K562 (cell line): ENCODE data around the gene GART. TPM values are rescaled to one million over a fixed set of nuclear protein-coding genes. Genes with fewer than 3 reads are reported as not detected.

Experiments used
- ADNP ChIP-seq: fragments of 200-800 bp; sonication (Bioruptor generic); IDR thresholded peaks from 2 replicates; pipeline ENCODE4 v1.6.1; 2016; ENCODE audit warnings: missing genetic modification characterization, missing compliant biosample characterization
- CBFA2T3 ChIP-seq: fragments of 450-650 bp; IDR thresholded peaks from 2 replicates; pipeline ENCODE4 v1.6.1; 2017
- CEBPB ChIP-seq: fragments of 450-650 bp; IDR thresholded peaks from 2 replicates; pipeline ENCODE4 v1.6.1; 2016; ENCODE audit warnings: missing genetic modification characterization, missing compliant biosample characterization
- CHD1 ChIP-seq: fragments of 200-600 bp; sonication (generic); IDR thresholded peaks from one replicate; pipeline ENCODE4 v1.6.1; 2012; ENCODE audit warnings: mild to moderate bottlenecking, moderate library complexity, low read length, inconsistent platforms
- CHD7 ChIP-seq: fragments of 200-600 bp; sonication (generic); IDR thresholded peaks from one replicate; pipeline ENCODE4 v1.6.1; 2012; ENCODE audit warnings: mild to moderate bottlenecking, low read depth, low read length, inconsistent platforms
- HNRNPLL ChIP-seq: fragments of 200-400 bp; formaldehyde crosslinking; IDR thresholded peaks from 2 replicates; pipeline ENCODE4 v1.6.1; 2017; ENCODE audit warnings: low read length, low read depth, mild to moderate bottlenecking; ENCODE audit not compliant: poor library complexity, severe bottlenecking
- ZFP1 ChIP-seq: fragments of 450-650 bp; formaldehyde crosslinking; IDR thresholded peaks from 2 replicates; pipeline ENCODE4 v1.4.0; 2020; ENCODE audit warnings: mild to moderate bottlenecking, mixed read lengths
- ZNF197 ChIP-seq: fragments of 200-800 bp; sonication (Bioruptor generic); IDR thresholded peaks from 2 replicates; pipeline ENCODE4 v1.6.1; 2016; ENCODE audit warnings: low read depth, missing genetic modification characterization, missing compliant biosample characterization
- ZNF398 ChIP-seq: fragments of 250-450 bp; sonication (Bioruptor Pico); IDR thresholded peaks from 2 replicates; pipeline ENCODE4 v1.8.0; 2021; ENCODE audit warnings: moderate library complexity, mild to moderate bottlenecking, inconsistent platforms
- ZNF75A ChIP-seq: fragments of 450-650 bp; formaldehyde crosslinking; IDR thresholded peaks from 2 replicates; pipeline ENCODE4 v1.4.0; 2020; ENCODE audit warnings: mild to moderate bottlenecking
- polyA plus RNA-seq, 8 experiments: library from polyadenylated mRNA; depleted of rRNA in 4 of 8; stranded (reverse) in 5 of 8; unstranded in 3 of 8; fragments of >200 nt; fragmentation: Nextera tagmentation in 2 of 8; fragmentation: Illumina TruSeq in 1 of 8; extraction: Ambion mirVana in 2 of 8; extraction: Trizol in 1 of 8; gene quantifications; 2 replicates each; pipeline versions ENCODE4 v1.2.1 to v1.2.3, GENCODE V29; 2011 to 2014; ENCODE audit warnings: inconsistent platforms in 1 of 8, missing spikeins in 1 of 8
- total RNA-seq, 7 experiments: library from RNA; depleted of rRNA in 6 of 7; stranded (reverse); fragments of >200 nt in 6 of 7; fragmentation: Illumina TruSeq in 2 of 7; extraction: Trizol in 2 of 7; gene quantifications; 2 replicates each; pipeline versions ENCODE4 v1.2.1 to v1.2.3, GENCODE V29; 2011 to 2021; ENCODE audit warnings: low replicate concordance in 1 of 7
- TF ChIP-seq, protein P1 (sequence below): sonication (generic); formaldehyde crosslinking; IDR thresholded peaks from 2 replicates; pipeline ENCODE4 v1.8.0; 2022; ENCODE audit warnings: missing genetic modification reagents, mild to moderate bottlenecking, borderline replicate concordance

The GART gene
- total and polyA plus RNA-seq, 9 of the 15 experiments (the other 6 are each of a cell fraction or from before 2014, with no cell fraction given) = 141 to 429 (median 349) TPM

- TF ChIP-seq CHD7 = no peak
- no peak for TF ChIP-seq ZNF398 (CRISPR knock-in tag)
- no peak for TF ChIP-seq ZFP1
- peak; percentile 79 for TF ChIP-seq CHD1
- TF ChIP-seq HNRNPLL = no peak
- TF ChIP-seq CBFA2T3 = no peak
- TF ChIP-seq ZNF75A (CRISPR knock-in tag) = no peak
- TF ChIP-seq CEBPB (tag) = no peak
- no peak for TF ChIP-seq ZNF197 (CRISPR knock-in tag)
- TF ChIP-seq, protein P1, sequence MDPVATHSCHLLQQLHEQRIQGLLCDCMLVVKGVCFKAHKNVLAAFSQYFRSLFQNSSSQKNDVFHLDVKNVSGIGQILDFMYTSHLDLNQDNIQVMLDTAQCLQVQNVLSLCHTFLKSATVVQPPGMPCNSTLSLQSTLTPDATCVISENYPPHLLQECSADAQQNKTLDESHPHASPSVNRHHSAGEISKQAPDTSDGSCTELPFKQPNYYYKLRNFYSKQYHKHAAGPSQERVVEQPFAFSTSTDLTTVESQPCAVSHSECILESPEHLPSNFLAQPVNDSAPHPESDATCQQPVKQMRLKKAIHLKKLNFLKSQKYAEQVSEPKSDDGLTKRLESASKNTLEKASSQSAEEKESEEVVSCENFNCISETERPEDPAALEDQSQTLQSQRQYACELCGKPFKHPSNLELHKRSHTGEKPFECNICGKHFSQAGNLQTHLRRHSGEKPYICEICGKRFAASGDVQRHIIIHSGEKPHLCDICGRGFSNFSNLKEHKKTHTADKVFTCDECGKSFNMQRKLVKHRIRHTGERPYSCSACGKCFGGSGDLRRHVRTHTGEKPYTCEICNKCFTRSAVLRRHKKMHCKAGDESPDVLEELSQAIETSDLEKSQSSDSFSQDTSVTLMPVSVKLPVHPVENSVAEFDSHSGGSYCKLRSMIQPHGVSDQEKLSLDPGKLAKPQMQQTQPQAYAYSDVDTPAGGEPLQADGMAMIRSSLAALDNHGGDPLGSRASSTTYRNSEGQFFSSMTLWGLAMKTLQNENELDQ (CRISPR knock-in tag) = no peak
- TF ChIP-seq ADNP (tag) = no peak
These were observed 46.0 kb upstream of the GART start (continued) for GRCh38 chr21:33587792-33588484.
